GM21723 (cell line): ENCODE data around the gene RGS19.

Experiments used
- ATAC-seq: cut with Tn5 transposase; IDR thresholded peaks from one replicate; pipeline ENCODE4 v1.9.1; 2021; ENCODE audit warnings: mild to moderate bottlenecking, moderate library complexity; ENCODE audit not compliant: unreplicated experiment

Gene RGS19

GRCh38 chr20:64077876-64078551 is 1.3 kb downstream of the RGS19 start:
- no peak for ATAC-seq

GRCh38 chr20:64077541-64077875 is 1.8 kb downstream of the RGS19 start:
- ATAC-seq = no peak

- ATAC-seq = peak; percentile 35
These were observed 2.2 kb downstream of the RGS19 start for GRCh38 chr20:64077094-64077493.

- no peak for ATAC-seq
These were observed 3.0 kb downstream of the RGS19 start for GRCh38 chr20:64076061-64076997.

- no peak for ATAC-seq
These were observed 3.8 kb downstream of the RGS19 start for GRCh38 chr20:64075556-64075955.

- no peak for ATAC-seq
These were observed 4.4 kb downstream of the RGS19 start for GRCh38 chr20:64074963-64075362.

GRCh38 chr20:64074184-64074789 is 5.0 kb downstream of the RGS19 start:
- no peak for ATAC-seq

GRCh38 chr20:64073476-64074183 is 5.7 kb downstream of the RGS19 start:
- no peak for ATAC-seq

- ATAC-seq = no peak
These were observed 6.7 kb downstream of the RGS19 start for GRCh38 chr20:64072498-64073063.

- ATAC-seq = no peak
These were observed 7.7 kb downstream of the RGS19 start for GRCh38 chr20:64071341-64072332.

- no peak for ATAC-seq
These were observed 8.9 kb downstream of the RGS19 start for GRCh38 chr20:64070244-64070993.

GRCh38 chr20:64069614-64070243 is 9.6 kb downstream of the RGS19 start:
- no peak for ATAC-seq

- ATAC-seq = no peak
These were observed 10.1 kb downstream of the RGS19 start for GRCh38 chr20:64069209-64069613.

- no peak for ATAC-seq
These were observed 10.7 kb downstream of the RGS19 start for GRCh38 chr20:64068386-64069208.

GRCh38 chr20:64067733-64068307 is 11.5 kb downstream of the RGS19 start:
- ATAC-seq = no peak

GRCh38 chr20:64067005-64067632 is 12.2 kb downstream of the RGS19 start:
- no peak for ATAC-seq

GRCh38 chr20:64065974-64066343 is 13.4 kb downstream of the RGS19 start:
- peak; percentile 45 for ATAC-seq
